GM12865 (cell line): Measurements from ENCODE around the gene ZFYVE28.

Experiments
- DNase-seq: peaks from one replicate; pipeline ENCODE4 v3.0.0; 2010; ENCODE audit warnings: low read depth
- H3K4me3 ChIP-seq: 2 replicates; pipeline ENCODE4 v1.5.1; 2011; ENCODE audit warnings: mild to moderate bottlenecking, low read depth, low read length, control low read depth
- CTCF ChIP-seq: IDR thresholded peaks from 2 replicates; pipeline ENCODE4 v1.5.1; 2011; ENCODE audit warnings: low read length, control low read depth, low read depth, inconsistent platforms; ENCODE audit not compliant: insufficient read depth; ENCODE audit errors: missing control alignments

The ZFYVE28 gene

GRCh38 chr4:2303121-2303685 lies 115.2 kb downstream of the ZFYVE28 start:
- no peak for DNase-seq
- TF ChIP-seq CTCF = no peak
- no peak overlapping the region for H3K4me3 ChIP-seq

GRCh38 chr4:2302387-2303119 lies 115.9 kb downstream of the ZFYVE28 start:
- no peak for TF ChIP-seq CTCF
- H3K4me3 ChIP-seq = no peak overlapping the region
- DNase-seq = no peak

DNA sequence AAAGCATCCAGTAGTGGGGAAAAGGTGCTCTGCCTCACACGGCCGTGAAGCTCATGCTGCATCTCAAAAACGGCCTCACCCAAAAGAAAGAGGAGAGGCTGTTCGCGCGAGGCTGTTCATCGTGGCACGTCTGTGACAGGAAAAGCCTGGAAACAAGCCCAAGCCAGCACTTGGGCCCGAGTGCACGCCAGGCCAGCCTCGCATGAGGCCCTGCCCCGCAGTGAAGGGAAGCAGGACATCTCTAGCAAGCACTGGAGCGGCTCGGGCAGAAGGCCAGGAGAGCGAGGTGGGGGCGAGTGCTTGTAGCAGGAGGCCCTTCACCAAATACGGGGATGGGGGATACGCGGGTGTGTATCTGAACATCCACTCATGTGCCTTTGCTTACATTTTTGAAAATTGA lies 116.6 kb downstream of the ZFYVE28 start:
- no peak for TF ChIP-seq CTCF
- DNase-seq = no peak
- no peak overlapping the region for H3K4me3 ChIP-seq

DNA sequence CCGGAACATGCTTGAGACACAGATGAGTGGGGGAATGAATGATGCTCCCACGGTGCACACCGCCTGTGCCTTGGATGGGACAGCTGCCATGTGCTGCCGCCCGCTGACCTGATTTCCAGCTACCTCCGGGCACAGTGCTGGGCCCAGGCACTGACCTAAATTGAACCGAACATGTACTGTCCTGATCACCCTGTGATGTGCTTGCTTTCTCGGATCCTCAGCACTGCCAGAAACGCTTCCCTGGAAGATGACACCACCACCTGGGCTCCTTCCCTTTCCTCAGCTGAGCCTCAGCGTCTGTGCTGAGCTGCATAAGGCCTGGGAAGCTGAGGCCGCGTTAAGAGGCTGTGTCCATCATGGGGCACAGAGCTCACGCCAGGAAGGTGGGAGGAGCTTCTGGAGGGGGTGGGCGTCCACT lies 117.2 kb downstream of the ZFYVE28 start:
- no peak for TF ChIP-seq CTCF
- H3K4me3 ChIP-seq = no peak overlapping the region
- no peak for DNase-seq

- no peak for DNase-seq
- no peak overlapping the region for H3K4me3 ChIP-seq
- TF ChIP-seq CTCF = no peak
Measured at GRCh38 chr4:2300431-2301224, 117.8 kb downstream of the ZFYVE28 start.

DNA sequence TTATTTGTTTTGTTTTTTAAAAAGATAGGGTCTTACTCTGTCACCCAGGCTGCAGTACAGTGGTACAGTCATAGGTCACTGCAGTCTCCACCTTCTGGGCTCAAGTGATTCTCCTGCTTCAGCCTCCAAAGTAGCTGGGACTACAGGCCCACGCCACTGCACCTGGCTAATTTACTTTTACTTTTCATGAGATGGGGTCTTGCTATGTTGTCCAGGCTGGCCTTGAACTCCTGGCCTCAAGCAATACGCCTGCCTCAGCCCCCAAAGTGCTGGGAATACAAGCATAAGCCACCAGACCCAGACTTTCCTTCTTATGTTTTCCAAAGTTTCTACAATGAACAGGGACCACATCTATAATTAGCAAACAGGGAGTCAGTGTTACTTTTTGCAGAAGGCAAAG lies 118.7 kb downstream of the ZFYVE28 start:
- no peak for DNase-seq

More for the DNA sequence above, 118.7 kb downstream of the ZFYVE28 start:
- no peak overlapping the region for H3K4me3 ChIP-seq
- TF ChIP-seq CTCF = no peak
